GM10266 (cell line): ENCODE measurements around the gene AHDC1.

Experiments used
- DNase-seq: peaks from one replicate; pipeline ENCODE4 v3.0.0; 2012; ENCODE audit errors: extremely low spot score
- CTCF ChIP-seq: IDR thresholded peaks from 2 replicates; pipeline ENCODE4 v1.5.1; 2012; ENCODE audit warnings: mild to moderate bottlenecking, low read depth; ENCODE audit not compliant: control insufficient read depth, insufficient read depth; ENCODE audit errors: missing control alignments

AHDC1 gene

DNA sequence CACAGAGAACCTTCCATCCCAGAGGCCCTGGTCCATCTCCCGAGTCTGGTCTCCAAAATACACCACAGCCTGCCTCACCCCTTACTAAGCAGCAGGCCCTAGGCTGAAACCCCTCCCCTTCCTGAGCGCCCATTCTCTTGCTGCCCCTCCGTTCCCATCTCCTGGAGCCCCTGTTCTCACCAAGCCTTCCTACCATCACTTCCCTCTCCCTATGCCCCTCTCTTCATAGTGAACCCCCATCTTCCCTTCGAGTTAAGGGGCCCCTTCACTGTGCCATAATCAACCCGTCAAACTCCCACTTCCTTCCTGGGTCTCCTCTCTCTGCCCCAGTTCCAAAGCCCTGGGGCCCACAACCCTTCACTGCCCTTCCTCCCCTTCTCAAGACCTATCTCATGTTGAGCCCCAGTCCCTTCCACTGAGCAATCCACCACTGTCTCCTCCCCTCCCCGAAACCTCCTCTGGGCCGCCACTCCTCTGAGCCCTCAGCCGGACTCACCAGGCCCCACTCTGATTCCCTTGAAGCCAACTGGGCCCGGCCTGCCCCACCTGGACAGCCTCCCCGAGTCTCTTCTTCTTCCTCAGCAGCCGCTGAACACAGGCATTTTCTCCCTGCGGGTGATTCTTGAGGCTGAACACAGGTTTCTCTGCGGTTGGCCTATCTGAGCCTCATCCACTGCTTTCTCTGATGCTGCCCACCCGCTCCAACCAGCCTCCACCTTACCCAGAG lies 71.8 kb downstream of the AHDC1 start:
- no peak for DNase-seq
- TF ChIP-seq CTCF = no peak

DNA sequence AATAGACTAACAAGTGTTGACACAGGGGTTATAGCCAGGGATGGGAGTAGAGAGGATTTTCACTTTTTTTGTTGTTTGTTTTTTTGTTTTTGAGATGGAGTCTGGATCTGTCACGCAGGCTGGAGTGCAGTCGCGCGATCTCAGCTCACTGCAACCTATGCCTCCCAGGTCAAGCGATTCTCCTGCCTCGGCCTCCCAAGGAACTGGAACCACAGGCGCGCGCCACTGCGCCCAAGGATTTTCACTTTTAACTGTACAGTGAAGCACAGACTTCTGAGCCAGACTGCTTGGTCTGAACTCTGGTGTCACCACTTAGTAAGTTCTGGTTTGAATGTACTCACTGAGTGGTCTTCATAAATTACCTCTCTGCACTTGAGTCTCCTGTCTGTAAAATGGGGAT lies 73.8 kb downstream of the AHDC1 start:
- TF ChIP-seq CTCF = no peak
- DNase-seq = no peak

DNA sequence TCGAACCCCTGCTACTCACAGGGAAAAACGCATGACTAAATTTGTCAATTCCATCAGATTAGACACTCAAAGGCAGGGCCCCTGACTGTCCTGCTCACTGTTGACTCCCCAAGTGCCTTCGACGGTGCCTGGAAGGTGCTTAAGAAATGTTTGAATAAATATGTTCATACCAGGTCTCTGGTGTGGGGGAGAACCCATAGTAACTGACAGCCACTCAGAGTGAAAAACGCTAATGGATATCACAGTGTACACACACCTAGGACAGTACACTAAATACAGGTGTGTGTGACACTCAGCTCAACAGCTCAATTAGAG lies 74.3 kb downstream of the AHDC1 start:
- TF ChIP-seq CTCF = no peak
- no peak for DNase-seq

DNA sequence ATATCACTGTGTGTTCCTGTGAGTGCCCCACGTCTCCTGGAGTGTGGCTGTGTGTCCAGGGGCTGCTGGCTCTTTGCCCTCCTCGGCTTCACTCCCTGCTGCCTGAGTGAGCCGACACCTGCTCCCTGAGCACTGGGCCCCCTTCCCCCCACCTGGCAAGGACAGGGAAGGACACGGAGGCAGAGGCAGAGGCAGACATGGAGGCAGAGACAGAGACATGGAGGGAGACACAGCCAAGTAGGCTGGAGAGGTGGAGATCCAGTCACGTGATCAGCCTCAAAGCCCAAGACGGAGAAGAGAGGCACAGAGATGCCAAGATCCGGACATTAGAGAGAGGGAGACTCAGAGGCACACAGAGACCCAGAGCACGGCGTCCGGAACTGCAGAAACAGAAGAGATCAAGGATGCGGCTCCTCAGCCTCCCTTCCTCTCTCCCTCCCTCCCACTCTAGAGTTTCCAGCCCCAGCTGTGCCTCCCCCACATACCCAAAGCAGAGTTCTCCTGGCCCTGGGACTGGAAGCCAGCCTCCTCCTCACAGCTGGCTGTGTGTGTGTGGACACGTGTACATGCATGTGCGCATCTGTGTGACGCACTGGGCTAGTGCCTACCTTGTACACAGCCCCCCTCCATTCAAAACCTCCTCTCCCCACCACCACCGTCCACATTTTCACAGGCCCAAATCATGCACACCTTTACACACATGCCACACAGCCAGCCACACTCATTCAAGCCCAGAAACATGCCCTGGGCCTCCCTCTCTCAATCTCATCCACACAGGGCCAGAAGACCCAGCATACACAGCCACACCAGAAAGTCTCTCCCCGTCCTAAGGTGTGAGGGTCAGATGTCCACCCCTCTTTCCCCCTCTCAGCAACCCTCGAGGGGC lies 74.9 kb downstream of the AHDC1 start:
- TF ChIP-seq CTCF = no peak
- DNase-seq = no peak

GRCh38 chr1:27527890-27528817 lies 75.8 kb downstream of the AHDC1 start:
- TF ChIP-seq CTCF = no peak
- peak; percentile 65 for DNase-seq

- no peak for TF ChIP-seq CTCF
- DNase-seq = peak; percentile 60
Measured at GRCh38 chr1:27527223-27527889, 76.6 kb downstream of the AHDC1 start.
